HG02798 (cell line): ENCODE results near the gene SRD5A1.

Source experiments
- ATAC-seq: cut with Tn5 transposase; IDR thresholded peaks from one replicate; pipeline ENCODE4 v1.9.1; 2021; ENCODE audit warnings: mild to moderate bottlenecking; ENCODE audit not compliant: unreplicated experiment, poor library complexity

SRD5A1 gene

GRCh38 chr5:6632888-6633468 lies at the start of gene SRD5A1, which contains the start of gene NSUN2:
Gene SRD5A1 (plus strand): TSS chr5:6633440. CDS start chr5:6633577, 137 bp downstream.
Gene NSUN2 (minus strand): TSS chr5:6633044. CDS start chr5:6632979, 65 bp downstream.
- peak; percentile 92 for ATAC-seq

GRCh38 chr5:6584101-6584645 lies 49.1 kb upstream of the SRD5A1 start:
- ATAC-seq: no peak

- no peak for ATAC-seq
Observed at GRCh38 chr5:6584727-6585126, 48.5 kb upstream of the SRD5A1 start.

GRCh38 chr5:6585168-6585567 lies 48.1 kb upstream of the SRD5A1 start:
- ATAC-seq: no peak

GRCh38 chr5:6585939-6586646 lies 47.1 kb upstream of the SRD5A1 start:
- ATAC-seq: no peak

- no peak for ATAC-seq
Observed at GRCh38 chr5:6586647-6587042, 46.6 kb upstream of the SRD5A1 start.

- no peak for ATAC-seq
Observed at GRCh38 chr5:6587171-6587570, 46.1 kb upstream of the SRD5A1 start.

- ATAC-seq: no peak
Observed at GRCh38 chr5:6590581-6590980, 42.7 kb upstream of the SRD5A1 start.

- ATAC-seq: no peak
Observed at GRCh38 chr5:6591671-6592288, 41.5 kb upstream of the SRD5A1 start.

GRCh38 chr5:6592601-6593000 lies 40.6 kb upstream of the SRD5A1 start:
- ATAC-seq: no peak

GRCh38 chr5:6593148-6594016 lies 39.9 kb upstream of the SRD5A1 start:
- ATAC-seq: no peak

- ATAC-seq: no peak
Observed at GRCh38 chr5:6594066-6594465, 39.2 kb upstream of the SRD5A1 start.

GRCh38 chr5:6595405-6595804 lies 37.8 kb upstream of the SRD5A1 start:
- no peak for ATAC-seq

- ATAC-seq: no peak
Observed at GRCh38 chr5:6596388-6596787, 36.9 kb upstream of the SRD5A1 start.

GRCh38 chr5:6597557-6597956 lies 35.7 kb upstream of the SRD5A1 start:
- no peak for ATAC-seq

GRCh38 chr5:6598351-6598900 lies 34.8 kb upstream of the SRD5A1 start:
- no peak for ATAC-seq

GRCh38 chr5:6599739-6600138 lies 33.5 kb upstream of the SRD5A1 start:
- ATAC-seq: no peak

GRCh38 chr5:6601271-6601670 lies 32.0 kb upstream of the SRD5A1 start:
- ATAC-seq: no peak

- no peak for ATAC-seq
Observed at GRCh38 chr5:6601816-6602215, 31.4 kb upstream of the SRD5A1 start.

GRCh38 chr5:6602441-6602840 lies 30.8 kb upstream of the SRD5A1 start:
- ATAC-seq: no peak
